Neural progenitor cell (in vitro differentiated cells): ENCODE data around the gene MYLK2.

Source experiments
- EZH2phosphoT487 ChIP-seq: fragments of 200-600 bp; sonication (generic); IDR thresholded peaks from 2 replicates; pipeline ENCODE4 v1.6.1; 2017; ENCODE audit warnings: antibody characterized with exemption
- TF ChIP-seq, protein P1 (sequence below): fragments of 200-600 bp; sonication (generic); IDR thresholded peaks from 2 replicates; pipeline ENCODE4 v1.5.1; 2017; ENCODE audit warnings: antibody characterized with exemption, mild to moderate bottlenecking

GRCh38 chr20:31862157-31862470 lies 43.0 kb downstream of the MYLK2 start:
- TF ChIP-seq, protein P1, sequence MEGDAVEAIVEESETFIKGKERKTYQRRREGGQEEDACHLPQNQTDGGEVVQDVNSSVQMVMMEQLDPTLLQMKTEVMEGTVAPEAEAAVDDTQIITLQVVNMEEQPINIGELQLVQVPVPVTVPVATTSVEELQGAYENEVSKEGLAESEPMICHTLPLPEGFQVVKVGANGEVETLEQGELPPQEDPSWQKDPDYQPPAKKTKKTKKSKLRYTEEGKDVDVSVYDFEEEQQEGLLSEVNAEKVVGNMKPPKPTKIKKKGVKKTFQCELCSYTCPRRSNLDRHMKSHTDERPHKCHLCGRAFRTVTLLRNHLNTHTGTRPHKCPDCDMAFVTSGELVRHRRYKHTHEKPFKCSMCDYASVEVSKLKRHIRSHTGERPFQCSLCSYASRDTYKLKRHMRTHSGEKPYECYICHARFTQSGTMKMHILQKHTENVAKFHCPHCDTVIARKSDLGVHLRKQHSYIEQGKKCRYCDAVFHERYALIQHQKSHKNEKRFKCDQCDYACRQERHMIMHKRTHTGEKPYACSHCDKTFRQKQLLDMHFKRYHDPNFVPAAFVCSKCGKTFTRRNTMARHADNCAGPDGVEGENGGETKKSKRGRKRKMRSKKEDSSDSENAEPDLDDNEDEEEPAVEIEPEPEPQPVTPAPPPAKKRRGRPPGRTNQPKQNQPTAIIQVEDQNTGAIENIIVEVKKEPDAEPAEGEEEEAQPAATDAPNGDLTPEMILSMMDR, result no peak
- no peak for TF ChIP-seq EZH2phosphoT487
